ENCODE results near the gene IQCH.

IQCH gene

GRCh38 chr15:67244971-67245478 is 9.6 kb upstream of the IQCH start:
- TF ChIP-seq SIN3A (IDR thresholded peaks at IDR 0.05; ENCODE audit: borderline replicate concordance, insufficient read depth, low read length) = no peak
- no peak for TF ChIP-seq TAF1 (IDR thresholded peaks at IDR 0.05; ENCODE audit: borderline replicate concordance, insufficient read depth, low read length)
- no peak for TF ChIP-seq REST (IDR thresholded peaks at IDR 0.05; ENCODE audit: insufficient read depth in 1 of 2, low read depth in 2 of 2, low read length in 2 of 2)
- no peak for TF ChIP-seq POLR2AphosphoS5 (IDR thresholded peaks at IDR 0.05; ENCODE audit: low read depth, low read length)
- no peak for TF ChIP-seq FOXP2 (optimal IDR thresholded peaks at IDR 0.05; ENCODE audit: borderline replicate concordance, extremely low read depth, extremely low read length, insufficient read depth)

- TF ChIP-seq FOXP2 (optimal IDR thresholded peaks at IDR 0.05; ENCODE audit: borderline replicate concordance, extremely low read depth, extremely low read length, insufficient read depth) (no peak), POLR2AphosphoS5 (IDR thresholded peaks at IDR 0.05; ENCODE audit: low read depth, low read length) (no peak), SIN3A (IDR thresholded peaks at IDR 0.05; ENCODE audit: borderline replicate concordance, insufficient read depth, low read length) (no peak), TAF1 (IDR thresholded peaks at IDR 0.05; ENCODE audit: borderline replicate concordance, insufficient read depth, low read length) (no peak), REST (IDR thresholded peaks at IDR 0.05; ENCODE audit: insufficient read depth in 1 of 2, low read depth in 2 of 2, low read length in 2 of 2) (no peak)
Measured at GRCh38 chr15:67248011-67248505, 6.5 kb upstream of the IQCH start.

GRCh38 chr15:67249830-67250229 is 4.8 kb upstream of the IQCH start:
- TF ChIP-seq FOXP2 (optimal IDR thresholded peaks at IDR 0.05; ENCODE audit: borderline replicate concordance, extremely low read depth, extremely low read length, insufficient read depth) = no peak
- no peak for TF ChIP-seq REST (IDR thresholded peaks at IDR 0.05; ENCODE audit: insufficient read depth in 1 of 2, low read depth in 2 of 2, low read length in 2 of 2)
- TF ChIP-seq POLR2AphosphoS5 (IDR thresholded peaks at IDR 0.05; ENCODE audit: low read depth, low read length) = no peak
- no peak for TF ChIP-seq SIN3A (IDR thresholded peaks at IDR 0.05; ENCODE audit: borderline replicate concordance, insufficient read depth, low read length)
- TF ChIP-seq TAF1 (IDR thresholded peaks at IDR 0.05; ENCODE audit: borderline replicate concordance, insufficient read depth, low read length) = no peak

- TF ChIP-seq TAF1 (IDR thresholded peaks at IDR 0.05; ENCODE audit: borderline replicate concordance, insufficient read depth, low read length) (no peak), SIN3A (IDR thresholded peaks at IDR 0.05; ENCODE audit: borderline replicate concordance, insufficient read depth, low read length) (no peak), POLR2AphosphoS5 (IDR thresholded peaks at IDR 0.05; ENCODE audit: low read depth, low read length) (no peak), FOXP2 (optimal IDR thresholded peaks at IDR 0.05; ENCODE audit: borderline replicate concordance, extremely low read depth, extremely low read length, insufficient read depth) (no peak), REST (IDR thresholded peaks at IDR 0.05; ENCODE audit: insufficient read depth in 1 of 2, low read depth in 2 of 2, low read length in 2 of 2) (no peak)
Measured at GRCh38 chr15:67251318-67251717, 3.3 kb upstream of the IQCH start.

All from PFSK-1 (cell line).